Thymus (tissue), 11 donors: ENCODE data around the gene MYT1. TPM values are rescaled to one million over a fixed set of nuclear protein-coding genes. Genes with fewer than 3 reads are reported as not detected.

Experiments
- DNase-seq, 9 donors: peaks; one replicate each; pipeline ENCODE4 v3.0.0-alpha.2; 2013; ENCODE audit warnings: low spot score in 9 of 9, low read depth in 6 of 9, missing footprints in 1 of 9
- H3K27ac ChIP-seq, 2 donors: one replicate each; pipeline ENCODE4 v1.5.1; 2013; ENCODE audit warnings: control low read depth in 1 of 2, low read depth in 1 of 2, low read length in 1 of 2, mild to moderate bottlenecking in 1 of 2, moderate library complexity in 1 of 2
- H3K27me3 ChIP-seq, 2 donors: one replicate each; pipeline ENCODE4 v1.5.1; 2013; ENCODE audit warnings: low read length in 1 of 2; ENCODE audit not compliant: control insufficient read depth in 2 of 2, insufficient read depth in 1 of 2
- H3K36me3 ChIP-seq, 2 donors: one replicate each; pipeline ENCODE4 v1.5.1; 2013; ENCODE audit warnings: low read length in 1 of 2, mild to moderate bottlenecking in 1 of 2, moderate library complexity in 1 of 2; ENCODE audit not compliant: control insufficient read depth in 2 of 2, insufficient read depth in 2 of 2
- H3K4me1 ChIP-seq, 2 donors: one replicate each; pipeline ENCODE4 v1.5.1; 2013; ENCODE audit warnings: low read length in 2 of 2; ENCODE audit not compliant: control insufficient read depth in 2 of 2, insufficient read depth in 2 of 2
- H3K4me3 ChIP-seq, 2 donors: one replicate each; pipeline ENCODE4 v1.5.1; 2013; ENCODE audit warnings: low read length in 2 of 2, control low read depth in 1 of 2, mild to moderate bottlenecking in 1 of 2
- H3K9me3 ChIP-seq, 2 donors: one replicate each; pipeline ENCODE4 v1.5.1; 2013; ENCODE audit warnings: low read length in 1 of 2, mild to moderate bottlenecking in 1 of 2; ENCODE audit not compliant: control insufficient read depth in 2 of 2, insufficient read depth in 1 of 2
- WGBS: extraction: QIAGEN DNeasy Blood & Tissue Kit; methylation state at CpG from one replicate; pipeline ENCODE4 v1.1.7; 2013; 5-methylcytosine and 5-hydroxymethylcytosine counted together
- polyA plus RNA-seq: library from polyadenylated mRNA; stranded (reverse); fragments of 200-250 nt; gene quantifications from one replicate; pipeline ENCODE4 v1.2.3, GENCODE V29; 2013
- total RNA-seq: library from RNA; stranded (reverse); fragments of 120-200 nt; gene quantifications from one replicate; pipeline ENCODE4 v1.2.4, GENCODE V29; 2013
- donor health status: healthy.

MYT1 gene
- total and polyA plus RNA-seq, 2 donors: 0.19 to 0.25 TPM

DNA sequence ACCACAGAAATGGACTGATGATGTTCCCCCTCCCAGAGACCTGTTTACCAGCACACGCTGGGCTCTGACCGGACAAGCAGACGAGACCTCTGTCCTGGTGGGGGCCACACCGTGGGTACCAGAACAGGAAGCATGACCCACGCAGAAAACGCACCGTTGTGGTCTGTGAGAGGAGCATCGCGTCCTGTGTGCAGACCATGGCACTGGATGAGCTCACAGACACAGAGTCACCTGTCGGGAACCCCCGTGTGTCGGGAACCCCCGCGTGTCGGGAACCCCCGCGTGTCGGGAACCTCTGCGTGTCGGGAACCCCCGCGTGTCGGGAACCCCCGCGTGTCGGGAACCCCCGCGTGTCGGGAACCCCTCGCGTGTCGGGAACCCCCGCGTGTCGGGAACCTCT, 37.4 kb downstream of the MYT1 start:
- Histone ChIP-seq H3K9me3 (peaks cover 0 to 21% of the 10 kb centered on the region in 2 donors), H3K27ac (no peak overlapping the region), H3K4me3 (no peak overlapping the region), H3K27me3 (peaks cover 0 to 2% of the 10 kb centered on the region in 2 donors), H3K4me1 (no peaks in the 10 kb centered on the region), H3K36me3 (no peaks in the 10 kb centered on the region)
- no peak for DNase-seq
- WGBS: 91% methylated on average over 35 of the region's 35 CpGs

DNA sequence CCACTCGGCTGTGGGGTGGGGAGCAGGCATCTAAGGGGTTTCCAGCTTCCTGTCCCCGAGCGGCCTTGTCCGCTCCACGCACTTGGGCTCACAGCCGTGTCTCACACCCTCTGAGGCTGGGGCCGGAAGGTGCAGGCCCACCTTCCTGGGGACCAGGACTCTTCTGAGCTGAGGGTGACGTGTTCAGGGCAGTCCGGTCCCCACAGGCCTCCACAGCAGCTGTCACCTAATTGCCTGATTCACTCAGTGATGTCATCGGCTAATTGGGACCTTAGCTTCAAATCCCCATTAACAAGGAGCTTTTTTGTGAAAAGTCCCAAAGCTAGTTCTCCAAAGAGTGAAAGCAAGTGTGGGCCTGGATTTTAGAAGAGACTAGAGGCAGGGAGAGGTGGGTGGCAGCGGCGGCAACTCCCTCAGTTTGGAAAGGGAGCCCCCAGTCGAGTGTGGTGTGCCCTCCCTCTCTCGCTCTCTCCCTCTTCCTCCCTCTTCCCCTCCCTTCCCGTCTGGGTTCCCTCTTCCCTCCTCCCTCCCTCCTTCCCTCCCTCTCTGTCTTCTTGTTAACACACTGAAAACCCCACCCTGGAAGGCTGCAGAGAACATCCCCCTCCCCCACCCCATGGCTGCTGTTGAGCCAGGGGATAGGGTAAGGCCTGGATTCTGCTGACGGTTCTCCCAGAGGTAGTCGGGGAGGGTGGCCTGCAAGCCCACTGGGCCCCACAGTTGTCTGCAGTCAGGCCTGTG, 39.0 kb downstream of the MYT1 start:
- H3K27ac ChIP-seq: no peak overlapping the region
- H3K4me1 ChIP-seq: no peaks in the 10 kb centered on the region
- DNase-seq: no peak
- H3K36me3 ChIP-seq: no peaks in the 10 kb centered on the region
- H3K4me3 ChIP-seq: no peak overlapping the region
- WGBS: 88% methylated on average over 17 of the region's 17 CpGs
- H3K27me3 ChIP-seq: peaks cover 0 to 2% of the 10 kb centered on the region in 2 donors
- peaks cover 0 to 21% of the 10 kb centered on the region in 2 donors for H3K9me3 ChIP-seq

DNA sequence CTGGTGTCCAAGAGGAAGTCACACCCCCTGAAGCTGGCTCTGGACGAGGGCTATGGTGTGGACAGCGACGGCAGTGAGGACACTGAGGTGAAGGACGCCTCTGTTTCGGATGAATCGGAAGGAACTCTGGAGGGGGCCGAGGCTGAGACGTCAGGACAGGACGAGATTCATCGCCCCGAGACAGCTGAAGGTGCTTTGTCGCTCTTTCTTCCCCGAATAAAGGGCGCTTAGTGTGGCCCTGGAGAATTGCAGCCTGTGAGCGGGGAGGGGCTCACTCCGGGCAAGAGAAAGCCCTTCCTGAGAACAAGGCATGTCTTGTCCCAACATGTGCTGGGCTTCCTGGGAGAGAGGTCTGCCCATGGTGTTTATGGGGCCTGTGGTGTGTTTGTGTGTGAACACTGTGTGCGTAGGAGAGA, 41.4 kb downstream of the MYT1 start:
- DNase-seq: no peak
- H3K4me1 ChIP-seq: no peaks in the 10 kb centered on the region
- H3K27me3 ChIP-seq: peaks cover 0 to 2% of the 10 kb centered on the region in 2 donors
- no peaks in the 10 kb centered on the region for H3K36me3 ChIP-seq
- H3K4me3 ChIP-seq: no peak overlapping the region
- H3K27ac ChIP-seq: no peak overlapping the region
- WGBS: 88% methylated on average over 17 of the region's 17 CpGs
- peaks cover 0 to 18% of the 10 kb centered on the region in 2 donors for H3K9me3 ChIP-seq

DNA sequence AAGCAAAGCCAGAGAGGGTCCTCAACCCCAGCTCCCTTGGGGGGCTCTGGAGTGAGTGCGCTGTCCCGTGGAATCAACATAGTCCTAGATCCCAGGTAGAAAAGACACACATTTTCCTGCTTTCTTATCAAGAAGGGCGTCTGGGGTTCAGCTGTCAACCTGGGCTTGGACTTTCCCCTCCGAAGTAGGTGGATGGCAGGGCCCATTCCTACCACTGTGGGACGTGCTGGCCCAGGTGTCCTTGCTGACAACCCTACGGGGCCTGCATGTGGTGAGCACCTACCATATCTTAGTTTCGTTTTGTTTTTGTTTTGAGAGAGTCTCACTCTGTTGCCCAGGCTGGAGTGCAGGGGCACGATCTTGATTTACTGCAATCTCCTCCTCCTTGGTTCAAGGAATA, 42.4 kb downstream of the MYT1 start:
- H3K9me3 ChIP-seq: peaks cover 0 to 11% of the 10 kb centered on the region in 2 donors
- H3K4me3 ChIP-seq: no peak overlapping the region
- H3K4me1 ChIP-seq: no peaks in the 10 kb centered on the region
- no peak for DNase-seq
- H3K27ac ChIP-seq: no peak overlapping the region
- 95% methylated on average over 8 of the region's 8 CpGs for WGBS
- H3K36me3 ChIP-seq: no peaks in the 10 kb centered on the region
- H3K27me3 ChIP-seq: no peaks in the 10 kb centered on the region

DNA sequence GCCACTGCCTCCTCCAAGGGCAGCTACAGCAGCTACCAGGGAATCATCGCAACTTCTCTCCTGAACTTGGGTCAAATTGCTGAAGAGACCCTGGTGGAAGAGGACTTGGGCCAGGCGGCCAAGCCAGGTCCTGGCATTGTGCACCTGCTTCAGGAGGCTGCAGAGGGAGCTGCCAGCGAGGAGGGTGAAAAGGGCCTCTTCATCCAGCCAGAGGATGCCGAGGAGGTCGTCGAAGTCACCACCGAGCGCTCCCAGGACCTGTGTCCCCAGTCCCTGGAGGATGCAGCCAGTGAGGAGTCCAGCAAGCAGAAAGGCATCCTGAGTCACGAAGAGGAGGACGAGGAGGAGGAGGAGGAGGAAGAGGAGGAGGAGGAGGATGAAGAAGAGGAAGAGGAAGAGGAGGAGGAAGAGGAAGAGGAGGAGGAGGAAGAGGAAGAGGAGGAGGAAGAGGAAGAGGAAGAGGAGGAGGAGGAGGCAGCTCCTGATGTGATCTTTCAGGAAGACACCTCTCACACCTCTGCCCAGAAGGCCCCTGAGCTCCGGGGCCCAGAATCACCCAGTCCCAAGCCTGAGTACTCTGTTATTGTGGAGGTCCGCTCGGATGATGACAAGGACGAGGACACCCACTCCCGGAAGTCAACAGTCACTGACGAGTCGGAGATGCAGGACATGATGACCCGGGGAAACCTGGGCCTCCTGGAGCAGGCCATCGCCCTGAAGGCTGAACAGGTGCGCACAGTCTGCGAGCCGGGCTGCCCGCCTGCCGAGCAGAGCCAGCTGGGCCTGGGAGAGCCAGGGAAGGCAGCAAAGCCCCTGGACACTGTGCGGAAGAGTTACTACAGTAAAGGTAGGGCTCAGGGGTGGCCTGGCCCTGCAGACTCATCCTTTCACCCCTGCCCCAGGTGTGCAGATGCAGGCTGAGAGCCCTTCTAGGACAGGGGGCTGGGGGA, 43.7 kb downstream of the MYT1 start:
- no peaks in the 10 kb centered on the region for H3K27me3 ChIP-seq
- no peaks in the 10 kb centered on the region for H3K9me3 ChIP-seq
- no peak overlapping the region for H3K27ac ChIP-seq
- WGBS: 98% methylated on average over 25 of the region's 25 CpGs
- DNase-seq: no peak
- H3K36me3 ChIP-seq: no peaks in the 10 kb centered on the region
- H3K4me3 ChIP-seq: no peak overlapping the region
- H3K4me1 ChIP-seq: no peaks in the 10 kb centered on the region

DNA sequence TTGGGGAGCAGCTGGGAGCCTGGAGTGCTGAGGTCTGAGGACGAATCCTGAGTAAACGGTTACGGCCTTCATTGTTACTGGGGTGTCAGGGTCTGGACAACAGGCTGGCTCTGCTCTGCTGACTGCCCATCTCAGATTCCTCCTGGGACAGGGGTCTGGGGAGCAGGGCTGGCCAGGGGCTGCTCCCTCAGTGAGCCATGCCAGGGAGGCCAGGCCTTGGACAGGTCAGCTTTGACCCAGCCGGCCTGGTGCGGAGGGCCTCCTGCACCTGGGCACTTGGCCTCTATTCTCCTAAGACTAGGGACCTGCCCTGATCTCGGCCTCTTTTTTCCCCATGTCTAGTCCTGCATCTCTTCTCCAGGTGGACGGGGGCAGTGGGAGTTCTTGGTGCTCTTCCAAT, 44.9 kb downstream of the MYT1 start:
- H3K9me3 ChIP-seq: no peaks in the 10 kb centered on the region
- peaks cover 0 to 1% of the 10 kb centered on the region in 2 donors for H3K4me1 ChIP-seq
- 82% methylated on average over 7 of the region's 7 CpGs for WGBS
- no peaks in the 10 kb centered on the region for H3K36me3 ChIP-seq
- DNase-seq: no peak
- H3K27ac ChIP-seq: no peak overlapping the region
- no peaks in the 10 kb centered on the region for H3K27me3 ChIP-seq
- H3K4me3 ChIP-seq: no peak overlapping the region

DNA sequence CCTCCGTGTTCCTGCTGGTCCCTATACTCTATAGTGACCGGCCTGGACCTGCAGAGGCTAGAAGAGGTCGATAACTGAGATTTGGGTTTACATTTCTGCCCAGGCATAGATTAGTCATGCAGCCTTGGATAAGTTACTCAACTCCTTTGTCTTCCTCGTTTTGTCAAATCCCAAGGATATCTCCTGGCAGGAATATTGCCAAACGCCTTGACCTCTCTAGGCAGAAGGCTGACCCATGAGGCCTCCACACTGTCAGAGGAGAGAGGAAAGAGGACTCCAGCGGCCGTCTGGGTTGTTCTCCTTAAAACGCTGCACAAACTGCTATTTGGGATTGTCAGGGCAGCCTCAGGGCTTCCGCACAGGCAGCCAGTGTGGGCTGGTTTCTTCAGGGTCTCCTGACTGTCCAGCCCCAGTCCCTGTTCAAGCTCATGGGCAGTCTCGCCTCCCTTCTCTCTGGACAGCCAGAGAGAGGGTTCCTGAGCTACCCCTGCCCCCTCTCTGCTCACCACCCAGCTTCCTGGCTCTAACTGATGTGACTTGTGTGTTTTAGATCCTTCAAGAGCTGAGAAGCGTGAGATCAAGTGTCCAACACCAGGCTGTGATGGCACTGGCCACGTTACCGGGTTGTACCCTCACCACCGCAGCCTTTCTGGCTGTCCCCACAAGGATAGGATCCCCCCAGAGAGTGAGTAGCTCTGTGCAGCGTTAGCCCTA, 46.6 kb downstream of the MYT1 start:
- 93% methylated on average over 15 of the region's 15 CpGs for WGBS
- no peak for DNase-seq
- H3K4me1 ChIP-seq: peaks cover 0 to 9% of the 10 kb centered on the region in 2 donors

DNA sequence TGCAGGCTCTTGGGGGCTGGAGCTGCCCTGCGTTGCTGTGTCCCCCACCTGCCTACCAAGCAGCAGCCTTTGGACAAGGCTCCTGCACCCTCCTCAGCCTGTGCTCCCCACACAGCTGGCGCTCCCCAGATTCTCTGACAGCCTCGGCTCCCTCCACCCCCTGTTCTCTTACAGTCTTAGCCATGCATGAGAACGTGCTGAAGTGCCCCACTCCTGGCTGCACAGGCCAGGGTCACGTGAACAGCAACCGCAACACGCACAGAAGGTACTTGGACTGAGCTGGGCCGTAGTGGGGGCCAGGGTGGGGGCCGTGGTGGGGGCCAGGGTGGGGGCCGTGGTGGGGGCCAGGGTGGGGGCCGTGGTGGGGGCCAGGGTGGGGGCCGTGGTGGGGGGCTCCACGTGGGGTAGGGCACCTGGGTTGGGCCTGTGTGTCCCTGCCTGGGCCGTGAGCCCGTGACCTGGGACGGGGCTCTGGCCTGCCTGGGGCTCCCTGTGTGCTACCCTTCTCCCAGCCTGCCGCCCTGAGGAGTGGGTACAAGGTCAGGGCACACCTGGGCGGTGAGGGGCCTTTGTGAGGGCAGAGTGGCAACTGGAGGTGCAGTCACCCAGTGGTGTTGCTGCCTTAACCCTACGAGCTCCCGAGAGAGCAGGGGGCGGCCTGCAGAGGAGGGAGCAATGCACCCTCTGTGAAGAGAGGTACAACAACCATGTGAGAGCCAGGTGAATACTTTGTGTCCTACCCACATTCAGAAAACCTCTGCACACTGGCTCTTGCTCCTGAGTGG, 47.8 kb downstream of the MYT1 start:
- no peaks in the 10 kb centered on the region for H3K9me3 ChIP-seq
- H3K4me1 ChIP-seq: peaks cover 0 to 9% of the 10 kb centered on the region in 2 donors
- no peaks in the 10 kb centered on the region for H3K36me3 ChIP-seq
- DNase-seq: no peak
- no peak overlapping the region for H3K27ac ChIP-seq
- WGBS: 88% methylated on average over 21 of the region's 21 CpGs
- no peak overlapping the region for H3K4me3 ChIP-seq
- H3K27me3 ChIP-seq: no peaks in the 10 kb centered on the region

More for the DNA sequence above, 46.6 kb downstream of the MYT1 start:
- H3K4me3 ChIP-seq: no peak overlapping the region
- no peaks in the 10 kb centered on the region for H3K9me3 ChIP-seq
- no peaks in the 10 kb centered on the region for H3K36me3 ChIP-seq
- H3K27ac ChIP-seq: no peak overlapping the region
- H3K27me3 ChIP-seq: no peaks in the 10 kb centered on the region
